NCI-H2107 treated with DMSO at 0.1 percent for 48 hours (cell line): ENCODE measurements around the gene NR6A1.
A peak's percentile ranks its signal among the peaks of the same experiment; 100 is the strongest.
"Not testable (repeated sequence)": the region's sequence is repeated elsewhere in the genome, so short reads cannot be mapped to it uniquely, and the experiment has no call there.

Experiments used
- DNase-seq: peaks from one replicate; lab custom pipeline; 2025; ENCODE audit not compliant: unreplicated experiment; lab: John Stamatoyannopoulos, UW

NR6A1 gene

DNA sequence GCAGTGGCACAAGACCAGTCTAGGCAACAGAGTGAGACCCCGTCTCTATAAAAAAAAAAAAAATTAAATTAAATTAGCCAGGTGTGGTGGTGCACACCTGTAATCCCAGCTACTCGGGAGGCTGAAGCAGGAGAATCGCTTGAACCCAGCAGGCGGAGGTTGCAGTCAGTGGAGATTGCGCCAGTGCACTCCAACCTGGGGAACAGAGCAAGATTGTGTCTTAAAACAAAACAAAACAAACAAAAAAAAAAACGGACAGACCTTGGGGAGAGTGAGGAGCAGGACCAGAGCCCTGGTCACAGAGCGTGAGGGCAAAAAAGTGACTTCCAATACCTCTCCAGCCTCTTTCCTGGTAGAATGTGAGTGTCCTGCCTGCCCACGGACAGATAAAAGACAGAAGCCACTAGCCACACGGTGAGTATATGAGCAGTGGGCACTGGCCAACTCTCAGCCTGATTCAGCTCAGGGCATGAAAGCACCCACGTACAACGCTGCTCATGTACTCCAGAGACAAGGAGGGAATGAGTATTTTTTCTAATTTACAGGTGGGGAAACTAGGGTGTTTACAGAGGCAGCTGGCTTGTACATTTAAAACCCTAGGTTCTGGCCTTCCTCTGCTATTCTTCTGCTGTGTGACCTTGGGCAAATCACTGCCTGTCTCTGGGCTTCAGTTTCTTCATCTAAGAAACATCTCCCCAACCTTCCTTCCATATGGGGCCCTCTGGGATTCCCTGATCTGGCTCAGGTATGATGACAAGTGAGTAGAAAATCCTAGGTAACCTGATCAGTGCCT lies 7.7 kb upstream of the NR6A1 start:
- DNase-seq: no peak

GRCh38 chr9:124776954-124777648 lies 6.0 kb upstream of the NR6A1 start, which contains the start of gene OLFML2A:
Gene OLFML2A (plus strand): TSS chr9:124777133. CDS start chr9:124777271, 138 bp downstream.
- DNase-seq: no peak

DNA sequence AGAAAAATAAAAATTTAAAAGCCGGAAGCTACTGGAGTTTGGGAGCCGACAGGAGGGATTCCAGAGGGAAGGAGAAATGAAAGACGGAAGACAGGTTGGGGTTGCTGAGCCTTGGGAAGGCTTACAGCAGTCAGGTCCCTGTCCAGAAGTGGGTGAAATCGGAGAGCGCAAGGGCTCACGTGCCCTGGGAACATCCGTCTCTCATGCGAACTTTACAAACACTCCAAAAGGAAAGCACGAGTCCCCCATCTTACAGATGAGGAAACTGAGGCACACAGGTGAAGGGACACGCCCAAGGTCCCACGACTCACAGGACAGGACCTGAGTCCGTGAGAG lies 5.5 kb upstream of the NR6A1 start:
- DNase-seq: no peak

GRCh38 chr9:124774129-124774978 lies 3.2 kb upstream of the NR6A1 start:
- DNase-seq: peak; percentile 69

GRCh38 chr9:124773473-124774128 lies 2.5 kb upstream of the NR6A1 start:
- no peak for DNase-seq

GRCh38 chr9:124772877-124773276 lies 1.8 kb upstream of the NR6A1 start:
- not testable (repeated sequence) for DNase-seq

DNA sequence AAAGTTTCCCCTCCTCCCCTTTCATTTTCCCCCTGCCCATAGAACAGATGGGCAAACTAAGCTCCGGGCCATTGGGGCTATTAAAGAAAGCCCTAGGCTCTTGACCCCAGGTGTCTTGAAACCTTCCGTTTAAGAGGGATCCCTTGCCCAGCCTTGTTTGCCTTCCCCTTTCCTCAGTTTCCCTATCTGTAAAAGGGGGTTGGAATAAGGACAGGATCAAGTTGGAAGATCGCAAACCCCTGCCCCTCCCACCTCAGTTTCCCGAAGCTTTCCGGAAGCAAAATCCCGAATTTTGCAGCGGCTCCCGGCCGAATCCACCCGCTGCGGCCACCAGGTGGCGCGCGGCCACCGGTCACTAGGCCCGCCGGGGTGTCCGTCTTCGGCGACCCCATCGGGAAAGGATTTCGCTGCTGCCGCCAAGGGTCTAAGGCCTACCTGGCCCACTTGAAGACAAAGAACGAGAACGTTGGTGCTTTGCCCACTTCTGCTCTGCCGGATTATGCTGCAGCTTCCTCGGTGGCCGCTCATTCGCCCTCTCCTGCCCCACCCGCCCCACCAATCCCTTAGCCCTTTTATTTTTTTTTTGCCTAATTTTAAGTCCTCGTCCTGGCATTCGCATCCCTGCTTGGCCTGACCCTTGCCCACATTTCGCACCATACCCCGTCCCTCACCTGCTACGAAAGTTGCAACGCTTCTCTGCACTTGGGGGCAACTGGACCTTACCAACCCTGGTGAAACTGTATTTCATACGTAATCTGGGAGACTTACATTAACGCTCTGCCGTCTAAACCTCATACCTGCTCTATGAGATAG lies 962 bp upstream of the NR6A1 start:
- peak; percentile 44 for DNase-seq

- DNase-seq: no peak
Measured at GRCh38 chr9:124770359-124771020, 621 bp downstream of the NR6A1 start.

DNA sequence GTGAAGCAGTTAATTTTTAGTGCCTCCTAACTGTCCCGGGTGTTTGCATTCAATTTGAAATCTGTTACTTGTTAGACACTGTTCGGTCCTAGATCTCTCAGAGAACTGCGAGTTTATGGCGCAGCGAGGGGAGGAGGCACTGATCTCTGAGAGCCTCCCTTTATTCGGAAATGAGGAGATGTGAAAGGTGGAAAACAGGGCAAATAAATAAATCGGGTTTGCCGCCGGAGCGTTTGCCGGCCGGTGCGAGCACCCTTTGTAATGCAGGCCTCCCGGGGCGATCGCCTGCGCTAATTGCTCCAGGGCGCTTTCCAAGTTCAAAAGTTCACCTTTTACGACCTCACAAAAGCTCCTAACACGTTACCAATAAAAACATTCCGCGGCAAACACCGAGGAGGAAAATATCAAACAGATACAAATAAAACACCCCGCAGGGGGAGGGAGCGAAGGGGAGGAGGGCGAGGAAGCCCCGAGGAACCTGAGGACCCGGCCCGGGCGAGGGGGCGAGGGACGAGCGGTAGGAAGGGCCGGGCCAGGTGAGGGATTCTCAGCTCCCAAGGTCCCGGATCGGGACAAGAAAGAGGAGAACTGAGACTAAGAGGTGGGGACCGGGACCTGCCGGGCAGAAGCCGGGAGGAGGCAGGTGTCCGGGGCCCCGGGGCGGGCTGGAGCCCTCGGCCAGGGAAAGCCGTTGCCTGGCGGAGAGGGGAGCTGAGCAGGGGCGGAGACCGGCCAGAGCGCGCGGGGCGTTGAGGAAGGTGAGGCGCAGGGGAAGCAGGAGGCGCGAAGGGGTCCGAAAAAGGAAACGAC lies 1.4 kb downstream of the NR6A1 start:
- no peak for DNase-seq

DNA sequence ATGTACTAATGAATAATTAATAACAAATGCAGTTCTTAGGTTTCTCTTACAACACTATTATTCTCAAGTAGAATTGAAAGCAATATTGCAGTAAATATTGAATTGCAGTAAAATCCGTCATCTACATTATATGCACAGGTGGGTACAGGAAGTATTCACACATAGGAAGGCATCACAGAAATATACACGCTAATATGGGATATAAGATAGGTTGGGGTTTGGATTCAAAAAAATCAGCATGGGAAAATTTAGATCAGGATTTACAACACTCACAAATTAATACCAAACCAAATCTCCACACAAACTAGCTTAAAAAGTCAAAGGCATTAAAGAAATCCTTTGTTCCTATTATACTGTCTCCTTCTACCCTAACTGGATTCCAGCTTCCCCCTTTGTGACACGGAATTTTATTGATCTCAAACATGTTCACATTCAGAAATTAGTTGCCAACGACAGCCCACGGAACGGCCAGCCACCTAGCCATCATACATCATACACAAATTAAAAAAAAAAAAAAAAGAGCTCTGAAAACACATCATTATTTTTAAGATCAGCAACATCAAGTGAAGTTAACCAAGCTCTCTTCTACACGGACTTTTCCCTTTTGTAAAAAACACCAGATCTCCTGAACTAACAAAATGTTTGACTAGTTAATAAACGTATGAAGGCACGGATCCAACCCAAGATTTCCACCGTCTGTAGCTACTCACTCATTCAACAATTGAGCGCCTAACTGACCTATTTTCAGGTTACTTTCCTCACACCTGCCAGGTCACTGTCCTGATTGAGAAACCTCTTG lies 2.2 kb downstream of the NR6A1 start:
- DNase-seq: no peak

GRCh38 chr9:124768334-124768733 lies 2.8 kb downstream of the NR6A1 start:
- DNase-seq: no peak

DNA sequence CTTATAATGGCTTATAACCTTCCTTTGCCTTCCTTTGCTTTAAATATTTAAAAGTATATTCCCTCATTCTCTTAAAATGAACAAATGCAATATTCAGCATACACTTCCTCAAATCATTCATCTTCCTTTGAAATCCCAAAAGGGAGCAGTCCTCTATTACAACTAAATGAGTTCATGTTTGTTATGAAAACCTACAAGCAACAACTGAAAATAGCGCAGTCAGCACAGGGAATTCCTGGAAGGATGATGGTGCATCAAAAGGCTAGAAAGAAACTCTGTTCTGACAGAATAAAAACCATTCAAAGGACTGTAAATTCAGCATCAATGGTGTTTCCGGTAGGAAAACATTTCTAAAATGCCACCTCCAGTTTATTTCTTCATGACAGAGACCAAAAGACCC lies 3.3 kb downstream of the NR6A1 start:
- DNase-seq: no peak

GRCh38 chr9:124766815-124767554 lies 4.1 kb downstream of the NR6A1 start:
- DNase-seq: peak; percentile 27

DNA sequence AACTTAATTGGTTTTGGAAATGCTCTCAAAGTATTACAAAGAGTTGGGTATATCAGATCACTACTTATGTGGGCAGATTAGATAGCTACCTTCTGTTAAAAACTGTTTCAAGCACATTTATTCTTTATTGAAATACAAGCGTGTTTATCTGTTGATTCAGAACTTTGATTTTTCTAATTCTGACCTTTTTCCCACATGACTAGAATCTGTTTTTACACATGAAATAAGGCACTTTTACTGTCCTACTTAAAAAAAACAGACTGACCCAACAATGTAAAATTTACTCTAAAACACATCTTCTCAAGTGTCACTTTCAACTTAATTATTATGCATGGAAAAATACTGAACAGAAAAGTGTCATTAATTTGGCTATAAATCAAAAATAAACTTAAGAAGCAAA lies 4.8 kb downstream of the NR6A1 start:
- no peak for DNase-seq

DNA sequence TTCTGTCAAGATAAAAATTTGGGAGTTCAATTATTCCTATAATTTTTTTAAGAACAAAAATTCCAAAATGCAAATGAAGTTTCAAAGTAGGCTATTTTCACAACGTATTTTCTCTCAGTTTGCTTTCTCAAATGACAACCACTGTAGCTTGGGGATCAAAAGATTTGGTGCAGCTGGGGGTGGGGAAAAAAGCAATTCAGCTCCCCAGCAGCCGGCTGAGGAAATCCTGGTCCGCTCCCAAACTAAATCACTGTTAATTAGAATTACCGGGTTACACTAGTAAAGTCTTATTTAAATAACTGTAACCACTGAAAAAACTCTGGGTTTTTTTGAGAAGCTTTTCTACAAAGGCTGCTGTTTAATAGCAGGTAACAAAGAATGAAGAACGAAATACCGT lies 5.7 kb downstream of the NR6A1 start:
- DNase-seq: no peak

- DNase-seq: peak; percentile 84
Measured at GRCh38 chr9:124764774-124765438, 6.2 kb downstream of the NR6A1 start.

DNA sequence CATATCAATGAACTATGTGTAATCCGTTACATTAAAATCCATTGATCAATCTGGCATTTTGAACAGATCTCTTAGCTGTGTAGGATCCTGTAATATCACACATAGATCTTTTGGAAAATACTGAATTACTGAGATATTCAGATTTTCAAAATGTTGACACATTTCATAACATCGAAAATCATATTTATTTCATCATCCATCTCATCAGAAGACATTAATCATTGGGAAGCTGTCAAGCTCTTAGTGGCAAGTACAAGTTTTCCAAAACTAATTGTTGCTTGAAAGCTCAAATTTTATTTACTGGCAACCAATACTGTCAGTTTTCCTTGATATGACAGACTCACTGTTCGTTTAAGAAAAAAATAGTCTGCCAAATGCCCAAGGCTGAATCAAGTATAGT lies 8.5 kb downstream of the NR6A1 start:
- DNase-seq: no peak
